GM23338 (cell line): Measurements from ENCODE around the gene ANKRD37. TPM values are rescaled to one million over a fixed set of nuclear protein-coding genes. Genes with fewer than 3 reads are reported as not detected.

Source experiments
- ATAC-seq: fragments of 200-7000 bp; cut with Tn5 transposase; 3 replicates; pipeline ENCODE4 v1.9.1; 2020
- DNase-seq: peaks from one replicate; pipeline ENCODE4 v3.0.0-alpha.2; 2015; ENCODE audit warnings: low spot score
- H2AFZ ChIP-seq: fragments of 200-600 bp; sonication (generic); 2 replicates; pipeline ENCODE4 v1.8.0; 2016; ENCODE audit warnings: antibody characterized with exemption, mild to moderate bottlenecking, moderate library complexity
- H3F3A ChIP-seq: fragments of 200-600 bp; sonication (generic); replicated peaks from 2 replicates; pipeline ENCODE4 v1.8.0; 2017; ENCODE audit warnings: antibody characterized with exemption, mixed run types, low read depth
- H3K27ac ChIP-seq: fragments of 200-600 bp; sonication (generic); 2 replicates; pipeline ENCODE4 v1.6.1; 2016; ENCODE audit warnings: low read depth
- H3K27me3 ChIP-seq: fragments of 200-600 bp; sonication (generic); 2 replicates; pipeline ENCODE4 v1.8.0; 2016; ENCODE audit warnings: mild to moderate bottlenecking, mixed run types, moderate library complexity; ENCODE audit not compliant: insufficient read depth
- H3K36me3 ChIP-seq: fragments of 200-600 bp; sonication (generic); 2 replicates; pipeline ENCODE4 v1.8.0; 2016; ENCODE audit warnings: mild to moderate bottlenecking; ENCODE audit not compliant: insufficient read depth
- H3K4me1 ChIP-seq: fragments of 200-600 bp; sonication (generic); 2 replicates; pipeline ENCODE4 v1.8.0; 2016; ENCODE audit warnings: mild to moderate bottlenecking, moderate library complexity; ENCODE audit not compliant: insufficient read depth
- H3K4me2 ChIP-seq: fragments of 200-600 bp; sonication (generic); 2 replicates; pipeline ENCODE4 v1.7.1; 2017; ENCODE audit warnings: mixed run types
- H3K4me3 ChIP-seq: fragments of 200-600 bp; sonication (generic); 2 replicates; pipeline ENCODE4 v1.6.1; 2016; ENCODE audit warnings: mixed run types
- H3K79me2 ChIP-seq: fragments of 200-600 bp; sonication (generic); replicated peaks from 2 replicates; pipeline ENCODE4 v1.8.0; 2017; ENCODE audit warnings: mild to moderate bottlenecking; ENCODE audit not compliant: insufficient read depth
- H3K9me2 ChIP-seq: fragments of 200-600 bp; sonication (generic); 2 replicates; pipeline ENCODE4 v1.8.0; 2017; ENCODE audit not compliant: insufficient read depth
- H4K20me1 ChIP-seq: fragments of 200-600 bp; sonication (generic); replicated peaks from 2 replicates; pipeline ENCODE4 v1.8.0; 2017; ENCODE audit warnings: mild to moderate bottlenecking; ENCODE audit not compliant: insufficient read depth
- H3K27ac Mint-ChIP-seq: 2 replicates; pipeline ENCODE4 v1.8.0; 2020; ENCODE audit warnings: inconsistent platforms, mild to moderate bottlenecking, moderate library complexity, mixed read lengths
- H3K27me3 Mint-ChIP-seq: 3 replicates; pipeline ENCODE4 v1.8.0; 2022; ENCODE audit warnings: low read depth, mild to moderate bottlenecking, moderate library complexity, mixed read lengths, inconsistent platforms; ENCODE audit not compliant: insufficient read depth, poor library complexity
- H3K36me3 Mint-ChIP-seq: 3 replicates; pipeline ENCODE4 v1.8.0; 2021; ENCODE audit warnings: low read depth, mild to moderate bottlenecking, inconsistent platforms, moderate library complexity, mixed read lengths
- H3K4me1 Mint-ChIP-seq: 3 replicates; pipeline ENCODE4 v1.8.0; 2020; ENCODE audit warnings: mild to moderate bottlenecking, inconsistent platforms, mixed read lengths
- H3K4me3 Mint-ChIP-seq: 3 replicates; pipeline ENCODE4 v1.8.0; 2021; ENCODE audit warnings: moderate library complexity, mild to moderate bottlenecking, inconsistent platforms, mixed read lengths
- H3K9me3 Mint-ChIP-seq: 3 replicates; pipeline ENCODE4 v1.8.0; 2020; ENCODE audit warnings: moderate library complexity, mild to moderate bottlenecking, inconsistent platforms, mixed read lengths
- CREB1 ChIP-seq: fragments of 250-450 bp; sonication (Bioruptor Pico); IDR thresholded peaks from 2 replicates; pipeline ENCODE4 v1.5.0; 2020; ENCODE audit warnings: low read depth, mild to moderate bottlenecking, moderate library complexity
- EZH2 ChIP-seq: fragments of 200-600 bp; sonication (generic); IDR thresholded peaks from one replicate; pipeline ENCODE4 v1.8.0; 2017; ENCODE audit warnings: antibody characterized with exemption, mild to moderate bottlenecking, low read depth; ENCODE audit not compliant: unreplicated experiment
- EZH2phosphoT487 ChIP-seq: fragments of 200-600 bp; sonication (generic); IDR thresholded peaks from one replicate; pipeline ENCODE4 v1.8.1; 2018; ENCODE audit warnings: antibody characterized with exemption; ENCODE audit not compliant: unreplicated experiment
- JUNB ChIP-seq: IDR thresholded peaks from one replicate; pipeline ENCODE4 v1.6.1; 2016; ENCODE audit warnings: antibody characterized with exemption; ENCODE audit not compliant: unreplicated experiment
- NANOG ChIP-seq: IDR thresholded peaks from 2 replicates; pipeline ENCODE4 v1.6.1; 2016; ENCODE audit warnings: antibody characterized with exemption, borderline replicate concordance
- POLR2AphosphoS5 ChIP-seq: IDR thresholded peaks from 2 replicates; pipeline ENCODE4 v1.6.1; 2016; ENCODE audit warnings: antibody characterized with exemption, low read depth
- REST ChIP-seq: IDR thresholded peaks from one replicate; pipeline ENCODE4 v1.6.1; 2018; ENCODE audit warnings: antibody characterized with exemption; ENCODE audit not compliant: unreplicated experiment
- STAT1 ChIP-seq: IDR thresholded peaks from one replicate; pipeline ENCODE4 v1.6.1; 2016; ENCODE audit warnings: antibody characterized with exemption; ENCODE audit not compliant: unreplicated experiment
- ZNF114 ChIP-seq: fragments of 250-450 bp; sonication (Bioruptor Pico); IDR thresholded peaks from 2 replicates; pipeline ENCODE4 v1.5.0; 2020; ENCODE audit warnings: mild to moderate bottlenecking, moderate library complexity
- ZNF331 ChIP-seq: fragments of 250-450 bp; sonication (Bioruptor Pico); IDR thresholded peaks from 2 replicates; pipeline ENCODE4 v1.5.0; 2020; ENCODE audit warnings: low read depth, mild to moderate bottlenecking, moderate library complexity
- ZNF462 ChIP-seq: fragments of 250-450 bp; sonication (Bioruptor Pico); IDR thresholded peaks from 2 replicates; pipeline ENCODE4 v1.5.0; 2020; ENCODE audit warnings: mild to moderate bottlenecking, moderate library complexity
- polyA plus RNA-seq: library from polyadenylated mRNA; unstranded; fragments of >200 nt; fragmentation: Nextera tagmentation; extraction: Ambion mirVana; gene quantifications from 2 replicates; pipeline ENCODE4 v1.2.1, GENCODE V29; 2016
- total RNA-seq: library from RNA; depleted of rRNA; stranded (reverse); fragments of >200 nt; shearing (Covaris generic); gene quantifications from 2 replicates; pipeline ENCODE4 v1.2.3, GENCODE V29; 2014
- TF ChIP-seq, protein P1 (sequence below), 2 experiments: fragments of 200-600 bp in 1 of 2; sonication (generic) in 1 of 2; conservative IDR thresholded peaks; 2 replicates each; pipeline versions ENCODE4 v1.5.1 to v1.6.1; 2016 to 2017; ENCODE audit warnings: antibody characterized with exemption in 2 of 2, low read depth in 2 of 2, mild to moderate bottlenecking in 2 of 2, moderate library complexity in 1 of 2
- TF ChIP-seq, protein P2 (sequence below): IDR thresholded peaks from 2 replicates; pipeline ENCODE4 v1.6.1; 2016; ENCODE audit warnings: antibody characterized with exemption

ANKRD37 gene
- total and polyA plus RNA-seq, 2 experiments from 2014 or later: 1.8 to 4.9 TPM

DNA sequence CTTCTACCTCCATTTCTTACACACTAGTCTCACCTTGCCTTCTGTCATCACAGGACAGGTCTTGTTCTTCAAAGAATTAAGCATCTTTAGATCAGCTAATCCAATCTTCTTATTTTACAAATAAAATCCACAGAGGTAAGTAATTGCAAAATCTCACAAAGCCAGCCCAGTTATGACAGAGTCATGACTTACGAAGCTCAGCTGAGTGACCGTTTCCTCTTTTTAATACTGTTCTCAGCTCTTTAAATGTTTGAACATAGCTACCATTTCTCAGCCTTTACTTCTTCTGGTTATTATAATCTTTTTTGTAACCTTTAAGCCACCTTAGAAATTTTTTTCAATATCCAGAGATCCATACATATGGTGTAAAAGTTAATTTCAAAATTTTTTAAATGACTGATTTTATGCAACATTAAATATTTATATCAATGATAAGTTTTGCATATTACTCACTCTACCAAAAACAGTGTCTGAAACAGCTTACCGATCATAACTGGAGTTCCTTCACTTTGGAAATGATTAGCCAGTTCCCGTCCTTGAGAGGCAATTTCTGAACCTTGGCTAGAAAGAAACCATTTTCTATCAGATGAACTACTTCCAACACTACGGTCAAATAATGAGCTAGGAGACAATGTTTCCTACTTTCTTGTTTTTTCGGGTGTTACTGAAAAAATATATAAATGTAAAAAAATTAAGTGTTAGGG, 8.8 kb downstream of the ANKRD37 start:
- H3K27ac ChIP-seq: no peak overlapping the region
- Mint-ChIP-seq H3K4me3 (no peak overlapping the region), H3K27me3 (no peaks in the 10 kb centered on the region), H3K4me1 (no peaks in the 10 kb centered on the region), H3K27ac (no peak overlapping the region), H3K9me3 (peaks cover 5% of the 10 kb centered on the region; the same call in 1 of the 3 replicates), H3K36me3 (peaks cover 33% of the 10 kb centered on the region)
- no peaks in the 10 kb centered on the region for H3K4me1 ChIP-seq
- H3K27me3 ChIP-seq: no peaks in the 10 kb centered on the region
- no peaks in the 10 kb centered on the region; the same call in 1 of the 2 replicates for H3K36me3 ChIP-seq
- DNase-seq (no peak), ATAC-seq (no peak)
- no peak overlapping the region for H3K4me3 ChIP-seq
- H4K20me1 ChIP-seq: no peaks in the 10 kb centered on the region
- no peak overlapping the region for H2AFZ ChIP-seq
- no peak for TF ChIP-seq STAT1
- TF ChIP-seq, protein P1, sequence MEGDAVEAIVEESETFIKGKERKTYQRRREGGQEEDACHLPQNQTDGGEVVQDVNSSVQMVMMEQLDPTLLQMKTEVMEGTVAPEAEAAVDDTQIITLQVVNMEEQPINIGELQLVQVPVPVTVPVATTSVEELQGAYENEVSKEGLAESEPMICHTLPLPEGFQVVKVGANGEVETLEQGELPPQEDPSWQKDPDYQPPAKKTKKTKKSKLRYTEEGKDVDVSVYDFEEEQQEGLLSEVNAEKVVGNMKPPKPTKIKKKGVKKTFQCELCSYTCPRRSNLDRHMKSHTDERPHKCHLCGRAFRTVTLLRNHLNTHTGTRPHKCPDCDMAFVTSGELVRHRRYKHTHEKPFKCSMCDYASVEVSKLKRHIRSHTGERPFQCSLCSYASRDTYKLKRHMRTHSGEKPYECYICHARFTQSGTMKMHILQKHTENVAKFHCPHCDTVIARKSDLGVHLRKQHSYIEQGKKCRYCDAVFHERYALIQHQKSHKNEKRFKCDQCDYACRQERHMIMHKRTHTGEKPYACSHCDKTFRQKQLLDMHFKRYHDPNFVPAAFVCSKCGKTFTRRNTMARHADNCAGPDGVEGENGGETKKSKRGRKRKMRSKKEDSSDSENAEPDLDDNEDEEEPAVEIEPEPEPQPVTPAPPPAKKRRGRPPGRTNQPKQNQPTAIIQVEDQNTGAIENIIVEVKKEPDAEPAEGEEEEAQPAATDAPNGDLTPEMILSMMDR (conservative IDR thresholded peaks at IDR 0.05; ENCODE audit: low read depth in 2 of 2): no peak
- no peak for TF ChIP-seq EZH2
- TF ChIP-seq, protein P2, sequence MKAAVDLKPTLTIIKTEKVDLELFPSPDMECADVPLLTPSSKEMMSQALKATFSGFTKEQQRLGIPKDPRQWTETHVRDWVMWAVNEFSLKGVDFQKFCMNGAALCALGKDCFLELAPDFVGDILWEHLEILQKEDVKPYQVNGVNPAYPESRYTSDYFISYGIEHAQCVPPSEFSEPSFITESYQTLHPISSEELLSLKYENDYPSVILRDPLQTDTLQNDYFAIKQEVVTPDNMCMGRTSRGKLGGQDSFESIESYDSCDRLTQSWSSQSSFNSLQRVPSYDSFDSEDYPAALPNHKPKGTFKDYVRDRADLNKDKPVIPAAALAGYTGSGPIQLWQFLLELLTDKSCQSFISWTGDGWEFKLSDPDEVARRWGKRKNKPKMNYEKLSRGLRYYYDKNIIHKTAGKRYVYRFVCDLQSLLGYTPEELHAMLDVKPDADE: no peak
- TF ChIP-seq CREB1 (CRISPR knock-in tag): no peak
- no peak for TF ChIP-seq ZNF462 (CRISPR knock-in tag)
- TF ChIP-seq ZNF331 (CRISPR knock-in tag): no peak
- no peak for TF ChIP-seq NANOG
- no peak for TF ChIP-seq JUNB
- no peak for TF ChIP-seq ZNF114 (CRISPR knock-in tag)
- TF ChIP-seq EZH2phosphoT487: no peak
- no peak for TF ChIP-seq POLR2AphosphoS5
- no peak for TF ChIP-seq REST
- H3K79me2 ChIP-seq: no peaks in the 10 kb centered on the region
- no peaks in the 10 kb centered on the region for H3F3A ChIP-seq
- no peaks in the 10 kb centered on the region for H3K9me2 ChIP-seq
- no peak overlapping the region for H3K4me2 ChIP-seq
